NCI-H446 treated with DMSO at 0.1 percent for 48 hours (cell line): ENCODE data around the gene SVIL.
"Not testable (repeated sequence)": the region's sequence is repeated elsewhere in the genome, so short reads cannot be mapped to it uniquely, and the experiment has no call there.

Source experiments
- DNase-seq: peaks from one replicate; lab custom pipeline; 2025; lab: John Stamatoyannopoulos, UW

SVIL gene

GRCh38 chr10:29574212-29575097, 60.3 kb downstream of the SVIL start:
- DNase-seq, result not testable (repeated sequence)

- DNase-seq, result not testable (repeated sequence)
Measured at GRCh38 chr10:29570248-29570647, 64.5 kb downstream of the SVIL start.

- DNase-seq, result no peak
Measured at GRCh38 chr10:29569795-29570194, 65.0 kb downstream of the SVIL start.

- DNase-seq, result no peak
Measured at GRCh38 chr10:29567003-29567402, 67.8 kb downstream of the SVIL start.

- DNase-seq, result not testable (repeated sequence)
Measured at GRCh38 chr10:29566209-29566608, 68.6 kb downstream of the SVIL start.

GRCh38 chr10:29563420-29564035, 71.2 kb downstream of the SVIL start:
- DNase-seq, result no peak

- DNase-seq, result not testable (repeated sequence)
Measured at GRCh38 chr10:29563006-29563405, 71.8 kb downstream of the SVIL start.

- no peak for DNase-seq
Measured at GRCh38 chr10:29559996-29560395, 74.8 kb downstream of the SVIL start.

- no peak for DNase-seq
Measured at GRCh38 chr10:29557665-29558064, 77.1 kb downstream of the SVIL start.

GRCh38 chr10:29555746-29556481, 78.9 kb downstream of the SVIL start:
- DNase-seq, result no peak

GRCh38 chr10:29555091-29555745, 79.6 kb downstream of the SVIL start:
- DNase-seq, result no peak

GRCh38 chr10:29554660-29555059, 80.1 kb downstream of the SVIL start:
- DNase-seq, result no peak

- DNase-seq, result no peak
Measured at GRCh38 chr10:29553544-29554250, 81.1 kb downstream of the SVIL start.

- DNase-seq, result not testable (repeated sequence)
Measured at GRCh38 chr10:29553116-29553515, 81.7 kb downstream of the SVIL start.

GRCh38 chr10:29549493-29549892, 85.3 kb downstream of the SVIL start:
- DNase-seq, result not testable (repeated sequence)

GRCh38 chr10:29546773-29547313, 87.9 kb downstream of the SVIL start:
- no peak for DNase-seq

GRCh38 chr10:29545122-29545521, 89.6 kb downstream of the SVIL start:
- no peak for DNase-seq

- DNase-seq, result no peak
Measured at GRCh38 chr10:29543715-29544114, 91.1 kb downstream of the SVIL start.

GRCh38 chr10:29542723-29543122, 92.0 kb downstream of the SVIL start:
- DNase-seq, result no peak

- DNase-seq, result no peak
Measured at GRCh38 chr10:29541422-29542210, 93.2 kb downstream of the SVIL start.
